Tibial nerve (tissue), 4 donors: ENCODE measurements around the gene GNAT1. TPM values are rescaled to one million over a fixed set of nuclear protein-coding genes. Genes with fewer than 3 reads are reported as not detected.

Source experiments
- DNase-seq, 2 donors: peaks; one replicate each; pipeline ENCODE4 v3.0.0-alpha.2; 2019; ENCODE audit warnings: low spot score in 2 of 2
- H3K27ac ChIP-seq, 4 donors: fragments of 200-600 bp; sonication (generic) in 3 of 4; one replicate each; pipeline ENCODE4 v1.5.1; 2017 to 2019; ENCODE audit warnings: mild to moderate bottlenecking in 1 of 4
- H3K27me3 ChIP-seq, 2 donors: fragments of 200-600 bp; sonication (generic) in 1 of 2; one replicate each; pipeline versions ENCODE4 v1.5.1 to v1.6.0; 2017 to 2019
- H3K36me3 ChIP-seq, 3 donors: fragments of 200-600 bp; sonication (generic); one replicate each; pipeline ENCODE4 v1.5.1; 2018 to 2019
- H3K4me1 ChIP-seq, 4 donors: fragments of 200-600 bp; sonication (generic) in 3 of 4; one replicate each; pipeline ENCODE4 v1.5.1; 2017 to 2019
- H3K4me3 ChIP-seq, 4 donors: fragments of 200-600 bp; sonication (generic) in 3 of 4; one replicate each; pipeline ENCODE4 v1.5.1; 2017 to 2019; ENCODE audit warnings: mild to moderate bottlenecking in 1 of 4, moderate library complexity in 1 of 4
- H3K9me3 ChIP-seq, 4 donors: fragments of 200-600 bp; sonication (generic) in 3 of 4; one replicate each; pipeline ENCODE4 v1.5.1; 2017 to 2019
- CTCF ChIP-seq, 5 experiments: fragments of 200-600 bp in 3 of 5; fragments of 450-650 bp in 2 of 5; sonication (generic) in 3 of 5; IDR thresholded peaks; one replicate each; pipeline ENCODE4 v1.5.1; 2016 to 2019; ENCODE audit warnings: antibody characterized with exemption in 5 of 5, mild to moderate bottlenecking in 3 of 5, moderate library complexity in 2 of 5
- EP300 ChIP-seq, 2 donors: sonication (generic); formaldehyde crosslinking; IDR thresholded peaks; one replicate each; pipeline ENCODE4 v1.6.1; 2017; ENCODE audit warnings: antibody characterized with exemption in 2 of 2, mild to moderate bottlenecking in 1 of 2
- POLR2A ChIP-seq, 2 donors: fragments of 450-650 bp; IDR thresholded peaks; one replicate each; pipeline ENCODE4 v1.6.1; 2017; ENCODE audit warnings: antibody characterized with exemption in 2 of 2, mild to moderate bottlenecking in 2 of 2, moderate library complexity in 2 of 2
- WGBS, 2 donors: methylation state at CpG; one replicate each; pipeline ENCODE4 v1.1.5; 2018; 5-methylcytosine and 5-hydroxymethylcytosine counted together
- total RNA-seq, 4 donors: library from RNA; depleted of rRNA; stranded (reverse); fragments of >200 nt; gene quantifications; one replicate each; pipeline ENCODE4 v1.1.0, GENCODE V29; 2016

Gene GNAT1
- total RNA-seq, 4 donors from 2014 or later = not detected

GRCh38 chr3:50162034-50162883 lies 29.2 kb upstream of the GNAT1 start:
- peak overlapping the region in 3 of 4 donors; percentile 28 to 83 (median 77) for H3K27ac ChIP-seq
- no peak overlapping the region for H3K4me3 ChIP-seq
- H3K9me3 ChIP-seq = no peaks in the 10 kb centered on the region
- peaks cover 0 to 5% of the 10 kb centered on the region in 2 donors for H3K27me3 ChIP-seq
- no peaks in the 10 kb centered on the region for H3K36me3 ChIP-seq
- TF ChIP-seq POLR2A (IDR thresholded peaks at IDR 0.05) = no peak
- no peak for TF ChIP-seq EP300 (IDR thresholded peaks at IDR 0.05)
- TF ChIP-seq CTCF (IDR thresholded peaks at IDR 0.05) = no peak
- peaks cover 0 to 98% (median 47%) of the 10 kb centered on the region in 4 donors for H3K4me1 ChIP-seq
- no peak for DNase-seq
- 45 to 76% methylated on average over 2 to 5 of the region's 5 CpGs for WGBS, 2 donors

GRCh38 chr3:50163572-50164455 lies 27.6 kb upstream of the GNAT1 start:
- H3K4me3 ChIP-seq = no peak overlapping the region
- H3K36me3 ChIP-seq = no peaks in the 10 kb centered on the region
- H3K27me3 ChIP-seq = no peaks in the 10 kb centered on the region
- 28 to 50% methylated on average over 8 of the region's 8 CpGs for WGBS, 2 donors
- DNase-seq = peak; percentile 37 to 47
- H3K27ac ChIP-seq = peak overlapping the region; percentile 21 to 83 (median 68)
- H3K9me3 ChIP-seq = no peaks in the 10 kb centered on the region
- TF ChIP-seq CTCF (IDR thresholded peaks at IDR 0.05) (no peak), POLR2A (IDR thresholded peaks at IDR 0.05) (no peak), EP300 (IDR thresholded peaks at IDR 0.05) (no peak)
- peaks cover 0 to 100% (median 54%) of the 10 kb centered on the region in 4 donors for H3K4me1 ChIP-seq

- WGBS, 2 donors = 27 to 37% methylated on average over 1 of the region's 1 CpG
- Histone ChIP-seq H3K27me3 (no peaks in the 10 kb centered on the region), H3K4me3 (no peak overlapping the region), H3K4me1 (peaks cover 0 to 100% (median 54%) of the 10 kb centered on the region in 4 donors), H3K9me3 (no peaks in the 10 kb centered on the region), H3K36me3 (no peaks in the 10 kb centered on the region), H3K27ac (peak overlapping the region in 3 of 4 donors; percentile 67 to 83 (median 69))
- DNase-seq = no peak
- TF ChIP-seq CTCF (IDR thresholded peaks at IDR 0.05) (no peak), EP300 (IDR thresholded peaks at IDR 0.05) (no peak), POLR2A (IDR thresholded peaks at IDR 0.05) (no peak)
Observed at GRCh38 chr3:50164481-50164880, 26.9 kb upstream of the GNAT1 start.

GRCh38 chr3:50164984-50165909 lies 26.2 kb upstream of the GNAT1 start:
- peaks cover 0 to 93% (median 54%) of the 10 kb centered on the region in 4 donors for H3K4me1 ChIP-seq
- no peaks in the 10 kb centered on the region for H3K9me3 ChIP-seq
- no peak for DNase-seq
- no peaks in the 10 kb centered on the region for H3K36me3 ChIP-seq
- peak overlapping the region; percentile 33 to 83 (median 66) for H3K27ac ChIP-seq
- TF ChIP-seq CTCF (IDR thresholded peaks at IDR 0.05) (no peak), POLR2A (IDR thresholded peaks at IDR 0.05) (no peak), EP300 (IDR thresholded peaks at IDR 0.05) (no peak)
- WGBS, 2 donors = 15 to 20% methylated on average over 4 to 7 of the region's 7 CpGs
- no peaks in the 10 kb centered on the region for H3K27me3 ChIP-seq
- no peak overlapping the region for H3K4me3 ChIP-seq
